Stomach (tissue), 4 donors: ENCODE data around the gene HMMR.

Experiments
- EP300 ChIP-seq: sonication (generic); formaldehyde crosslinking; IDR thresholded peaks from one replicate; pipeline ENCODE4 v1.6.1; 2017; ENCODE audit warnings: antibody characterized with exemption
- TF ChIP-seq, protein P1 (sequence below), 7 experiments: fragments of 450-650 bp in 4 of 7; fragments of 200-600 bp in 3 of 7; sonication (generic) in 3 of 7; IDR thresholded peaks; one replicate each; pipeline ENCODE4 v1.5.1; 2016 to 2019; ENCODE audit warnings: antibody characterized with exemption in 7 of 7, control low read depth in 2 of 7, mild to moderate bottlenecking in 1 of 7

DNA sequence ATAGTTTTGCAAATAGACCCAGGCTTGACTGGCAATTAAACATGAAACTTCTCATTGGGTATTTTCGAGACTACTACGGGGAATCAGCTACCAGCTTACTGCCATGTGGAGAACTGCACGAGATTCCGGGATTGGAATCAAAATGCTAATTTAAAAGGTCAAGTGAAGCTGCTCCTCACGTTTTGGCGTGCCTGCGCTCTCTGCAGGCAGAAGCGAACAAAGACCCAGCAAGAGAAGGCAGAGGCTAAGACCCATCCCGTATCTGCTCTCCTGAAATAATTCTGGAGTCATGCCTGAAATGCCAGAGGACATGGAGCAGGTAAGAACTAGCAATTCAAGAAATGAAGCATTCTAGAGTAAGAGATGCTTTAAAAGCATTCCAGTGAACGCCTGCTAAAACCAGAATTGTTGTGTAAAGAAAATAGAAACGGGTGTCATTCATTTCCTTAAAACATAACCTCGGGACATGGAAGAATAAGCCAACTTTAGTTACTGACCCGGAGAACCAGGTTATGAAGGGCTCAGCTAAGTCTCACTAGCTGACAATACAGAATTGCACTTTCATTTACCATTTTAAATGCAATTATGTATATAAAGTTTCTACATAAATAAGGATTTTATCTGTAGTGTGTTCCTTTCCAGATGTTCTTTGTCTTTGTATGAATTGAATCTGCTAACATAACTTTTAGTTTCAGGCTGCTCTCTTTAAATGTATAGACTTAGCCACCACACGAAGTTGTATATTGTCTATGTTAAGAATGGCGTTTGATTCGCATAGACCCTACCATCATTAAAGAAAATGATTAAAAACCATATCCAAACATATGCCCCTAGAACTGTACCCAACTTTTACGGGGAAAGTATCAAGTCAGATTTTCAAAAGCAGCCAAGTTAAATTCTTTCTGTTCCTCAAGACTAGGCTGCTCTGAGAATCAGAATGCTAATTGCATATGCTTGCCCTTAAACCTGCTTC, 43.0 kb downstream of the HMMR start:
- TF ChIP-seq, protein P1, sequence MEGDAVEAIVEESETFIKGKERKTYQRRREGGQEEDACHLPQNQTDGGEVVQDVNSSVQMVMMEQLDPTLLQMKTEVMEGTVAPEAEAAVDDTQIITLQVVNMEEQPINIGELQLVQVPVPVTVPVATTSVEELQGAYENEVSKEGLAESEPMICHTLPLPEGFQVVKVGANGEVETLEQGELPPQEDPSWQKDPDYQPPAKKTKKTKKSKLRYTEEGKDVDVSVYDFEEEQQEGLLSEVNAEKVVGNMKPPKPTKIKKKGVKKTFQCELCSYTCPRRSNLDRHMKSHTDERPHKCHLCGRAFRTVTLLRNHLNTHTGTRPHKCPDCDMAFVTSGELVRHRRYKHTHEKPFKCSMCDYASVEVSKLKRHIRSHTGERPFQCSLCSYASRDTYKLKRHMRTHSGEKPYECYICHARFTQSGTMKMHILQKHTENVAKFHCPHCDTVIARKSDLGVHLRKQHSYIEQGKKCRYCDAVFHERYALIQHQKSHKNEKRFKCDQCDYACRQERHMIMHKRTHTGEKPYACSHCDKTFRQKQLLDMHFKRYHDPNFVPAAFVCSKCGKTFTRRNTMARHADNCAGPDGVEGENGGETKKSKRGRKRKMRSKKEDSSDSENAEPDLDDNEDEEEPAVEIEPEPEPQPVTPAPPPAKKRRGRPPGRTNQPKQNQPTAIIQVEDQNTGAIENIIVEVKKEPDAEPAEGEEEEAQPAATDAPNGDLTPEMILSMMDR (IDR thresholded peaks at IDR 0.05): peak in 1 of 7 experiments; percentile 18
- no peak for TF ChIP-seq EP300
